Measurements from ENCODE around the gene OTOS.

Gene OTOS

DNA sequence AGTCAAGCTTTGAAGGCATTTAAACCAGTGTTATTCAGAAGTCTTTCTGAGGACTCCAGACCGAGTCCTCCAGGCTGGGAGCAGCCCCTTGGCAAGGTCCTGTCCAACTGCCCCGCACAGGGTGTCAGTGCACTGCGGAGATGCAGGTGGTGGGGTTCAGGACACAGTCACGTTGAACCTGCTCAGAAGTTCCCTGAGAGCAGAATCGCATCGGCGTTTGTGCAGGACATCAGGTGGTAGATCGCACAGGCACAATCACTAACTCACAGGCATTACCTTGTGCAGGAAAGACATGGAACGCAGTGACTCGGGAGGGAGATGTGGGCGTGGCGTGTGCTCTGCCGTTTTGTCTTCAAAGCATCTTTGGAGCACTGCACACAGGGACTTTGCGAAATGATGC is 14.7 kb downstream of the OTOS start:
- Histone ChIP-seq H3K9ac (ENCODE audit: low read depth, low read length) (no peak overlapping the region), H3K4me3 (ENCODE audit: low read length) (no peak overlapping the region), H3K27me3 (ENCODE audit: control insufficient read depth, insufficient read depth, low read length) (no peaks in the 10 kb centered on the region), H3K4me1 (ENCODE audit: control insufficient read depth, insufficient read depth, low read length) (no peaks in the 10 kb centered on the region), H3K4me2 (ENCODE audit: low read length) (no peak overlapping the region), H3K36me3 (ENCODE audit: insufficient read depth, low read length) (peaks cover 44% of the 10 kb centered on the region), H3K9me3 (replicated peaks; ENCODE audit: low read length) (no peaks in the 10 kb centered on the region)

DNA sequence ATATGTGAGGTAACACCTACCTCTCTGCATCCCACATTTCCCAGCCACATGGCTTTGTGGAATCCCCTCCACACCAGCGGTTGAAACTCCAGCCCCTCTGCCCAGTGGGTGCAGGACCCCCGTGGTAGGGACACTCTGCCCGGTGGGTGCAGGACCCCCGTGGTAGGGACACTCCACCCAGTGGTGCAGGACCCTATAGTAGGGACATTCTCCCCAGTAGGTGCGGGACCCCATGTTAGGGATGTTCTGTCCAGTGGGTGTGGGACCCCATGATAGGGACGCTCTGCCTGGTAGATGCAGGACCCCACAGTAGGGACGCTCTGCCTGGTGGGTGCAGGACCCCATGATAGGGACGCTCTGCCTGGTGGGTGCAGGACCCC is 15.8 kb downstream of the OTOS start:
- Histone ChIP-seq H3K9me3 (replicated peaks; ENCODE audit: low read length) (no peaks in the 10 kb centered on the region), H3K4me2 (ENCODE audit: low read length) (no peak overlapping the region), H3K4me1 (ENCODE audit: control insufficient read depth, insufficient read depth, low read length) (no peaks in the 10 kb centered on the region), H3K36me3 (ENCODE audit: insufficient read depth, low read length) (peaks cover 33% of the 10 kb centered on the region), H3K27me3 (ENCODE audit: control insufficient read depth, insufficient read depth, low read length) (no peaks in the 10 kb centered on the region), H3K4me3 (ENCODE audit: low read length) (no peak overlapping the region), H3K9ac (ENCODE audit: low read depth, low read length) (no peak overlapping the region)

DNA sequence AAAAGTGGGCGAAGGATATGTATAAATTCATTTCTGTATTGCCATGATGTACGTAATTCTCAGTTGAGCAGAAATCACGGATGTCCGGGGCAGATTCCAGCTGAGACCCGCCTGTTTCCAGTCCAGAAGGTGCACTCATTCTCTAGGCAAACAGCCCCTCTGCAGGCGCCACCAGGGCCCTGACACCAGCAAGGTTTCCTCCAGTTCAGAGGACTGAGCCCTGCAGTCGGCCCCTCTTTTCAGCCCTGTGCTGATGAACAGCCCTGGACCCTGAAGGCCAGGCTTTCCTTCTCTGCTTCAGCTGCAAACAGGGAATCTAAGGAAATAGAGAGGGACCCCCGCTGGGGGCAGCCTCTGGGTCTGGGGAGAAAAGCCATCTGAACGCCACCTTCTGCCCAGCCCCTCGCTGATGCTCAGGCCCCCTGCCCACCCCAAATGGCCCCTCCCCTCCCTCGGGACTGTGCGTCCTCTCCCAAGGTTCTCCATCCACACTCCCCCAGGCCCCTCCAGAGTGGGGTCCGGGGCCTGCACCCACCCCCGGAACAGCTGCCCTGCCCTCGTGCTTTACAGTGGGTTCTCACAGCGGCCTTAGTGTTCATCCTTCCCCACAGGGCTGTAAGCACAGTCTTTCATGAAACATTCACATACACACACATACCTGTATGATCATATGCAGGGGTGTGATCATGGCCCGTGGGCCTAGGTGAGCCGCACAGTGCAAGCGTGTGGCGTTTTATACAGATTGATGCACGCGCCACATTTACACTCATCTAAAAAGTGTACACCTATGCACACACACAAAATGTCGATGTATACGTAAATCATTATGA is 16.4 kb downstream of the OTOS start:
- no peak overlapping the region for H3K9ac ChIP-seq (ENCODE audit: low read depth, low read length)
- H3K9me3 ChIP-seq (replicated peaks; ENCODE audit: low read length), result no peaks in the 10 kb centered on the region
- no peaks in the 10 kb centered on the region for H3K4me1 ChIP-seq (ENCODE audit: control insufficient read depth, insufficient read depth, low read length)
- peaks cover 27% of the 10 kb centered on the region for H3K36me3 ChIP-seq (ENCODE audit: insufficient read depth, low read length)
- H3K4me2 ChIP-seq (ENCODE audit: low read length), result no peak overlapping the region
- H3K4me3 ChIP-seq (ENCODE audit: low read length), result no peak overlapping the region
- H3K27me3 ChIP-seq (ENCODE audit: control insufficient read depth, insufficient read depth, low read length), result no peaks in the 10 kb centered on the region

DNA sequence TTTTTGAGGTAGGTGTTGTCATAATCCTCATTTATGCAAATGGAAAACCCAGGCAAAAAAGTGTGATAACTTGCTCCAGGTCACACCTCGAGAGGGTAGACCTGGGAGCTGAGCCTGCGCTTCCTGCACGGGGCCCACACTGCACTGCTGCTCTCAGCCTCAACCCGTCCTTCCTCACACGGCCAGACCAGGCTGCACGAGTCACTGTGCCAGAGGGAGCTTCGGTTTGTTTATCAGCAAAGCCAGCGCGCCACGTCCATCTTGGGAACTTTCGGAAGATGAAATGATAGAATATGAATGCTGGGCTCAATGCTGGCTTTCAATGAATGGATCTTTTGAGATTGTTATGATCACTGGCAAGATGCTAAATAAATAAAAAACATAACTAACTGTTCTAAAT is 18.8 kb downstream of the OTOS start:
- H3K4me3 ChIP-seq (ENCODE audit: low read length), result no peak overlapping the region
- no peak overlapping the region for H3K9ac ChIP-seq (ENCODE audit: low read depth, low read length)
- H3K4me1 ChIP-seq (ENCODE audit: control insufficient read depth, insufficient read depth, low read length), result no peaks in the 10 kb centered on the region
- H3K4me2 ChIP-seq (ENCODE audit: low read length), result no peak overlapping the region
- no peaks in the 10 kb centered on the region for H3K9me3 ChIP-seq (replicated peaks; ENCODE audit: low read length)
- peaks cover under 1% of the 10 kb centered on the region for H3K27me3 ChIP-seq (ENCODE audit: control insufficient read depth, insufficient read depth, low read length)
- H3K36me3 ChIP-seq (ENCODE audit: insufficient read depth, low read length), result peaks cover 9% of the 10 kb centered on the region

DNA sequence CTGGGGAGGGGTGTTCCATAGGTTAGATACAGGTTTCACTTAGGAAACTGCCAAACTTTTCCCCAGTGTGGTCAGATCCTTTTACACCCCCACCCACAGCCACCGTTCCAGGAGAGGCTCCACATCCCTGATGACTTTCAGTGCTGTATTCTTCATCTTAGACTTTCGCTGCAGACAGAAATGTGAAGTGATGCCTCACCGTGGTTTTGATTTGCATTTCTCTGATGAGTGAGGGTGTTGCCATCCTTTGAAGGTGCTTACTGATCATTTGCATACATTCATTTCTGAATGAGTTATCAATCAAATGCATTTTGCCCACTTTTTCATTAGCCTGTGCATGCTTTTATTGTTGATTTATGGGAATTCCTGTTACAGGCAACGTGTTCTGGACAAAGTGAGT is 19.3 kb downstream of the OTOS start:
- H3K4me1 ChIP-seq (ENCODE audit: control insufficient read depth, insufficient read depth, low read length), result no peaks in the 10 kb centered on the region
- no peak overlapping the region for H3K9ac ChIP-seq (ENCODE audit: low read depth, low read length)
- no peak overlapping the region for H3K4me2 ChIP-seq (ENCODE audit: low read length)
- peaks cover 2% of the 10 kb centered on the region for H3K27me3 ChIP-seq (ENCODE audit: control insufficient read depth, insufficient read depth, low read length)
- no peaks in the 10 kb centered on the region for H3K9me3 ChIP-seq (replicated peaks; ENCODE audit: low read length)
- peaks cover 4% of the 10 kb centered on the region for H3K36me3 ChIP-seq (ENCODE audit: insufficient read depth, low read length)
- H3K4me3 ChIP-seq (ENCODE audit: low read length), result no peak overlapping the region

DNA sequence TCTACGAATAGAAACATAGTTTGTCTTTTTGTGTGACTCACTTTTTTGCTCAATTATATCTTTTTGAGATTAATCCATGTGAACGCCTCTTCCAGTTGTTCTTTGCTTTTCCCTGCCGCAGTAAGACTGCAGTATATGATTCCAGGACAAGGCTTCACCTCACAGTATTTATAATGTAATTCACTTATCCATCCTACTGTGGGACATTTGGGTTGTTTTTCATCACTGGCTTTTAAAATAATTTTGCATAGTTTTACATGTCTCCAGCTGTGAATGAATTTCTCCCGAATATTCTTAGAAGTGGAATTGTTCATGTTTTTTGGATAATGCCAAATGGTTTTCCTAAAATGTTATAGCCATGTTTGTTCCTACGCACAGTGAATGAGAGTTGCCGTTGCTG is 26.2 kb downstream of the OTOS start:
- H3K27me3 ChIP-seq (ENCODE audit: control insufficient read depth, insufficient read depth, low read length), result peaks cover 30% of the 10 kb centered on the region

DNA sequence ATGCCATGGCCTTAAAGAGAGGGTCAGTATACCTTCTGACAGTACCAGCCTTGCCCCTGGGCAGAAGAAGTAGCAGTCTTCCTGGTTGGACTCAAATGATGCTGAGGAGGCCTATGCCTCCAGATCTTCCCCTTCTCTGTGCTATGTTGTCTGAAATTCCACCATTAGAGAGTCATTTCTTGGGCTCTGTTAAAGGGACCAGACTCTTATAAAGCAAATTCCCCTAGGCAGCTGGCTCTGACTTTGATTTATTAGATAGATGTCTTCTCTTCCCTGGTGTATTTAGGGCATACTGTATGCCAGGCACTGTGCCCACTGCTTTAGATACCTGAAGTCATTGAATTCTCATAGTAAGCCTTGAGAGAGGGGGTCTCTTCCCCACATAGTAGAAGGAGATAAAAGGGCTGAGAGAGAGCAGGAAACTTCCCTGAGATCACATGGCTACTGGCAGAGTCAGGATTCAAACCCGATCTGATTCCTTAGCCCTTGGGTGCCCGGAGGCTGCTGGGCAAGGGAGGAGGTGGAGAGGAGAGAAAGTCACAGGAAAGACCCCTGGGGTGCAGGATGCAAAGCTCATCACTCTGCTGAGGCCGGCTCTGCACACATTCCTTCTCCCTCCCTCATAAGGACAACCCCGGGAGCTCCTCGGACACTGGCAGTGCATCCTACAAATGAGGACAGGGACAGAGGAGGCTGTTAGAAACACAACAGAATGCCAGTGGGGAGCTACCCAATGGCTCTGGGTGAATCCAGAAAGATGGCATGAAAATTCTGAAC is 27.4 kb downstream of the OTOS start:
- Histone ChIP-seq H3K4me2 (ENCODE audit: low read length) (no peak overlapping the region), H3K4me3 (ENCODE audit: low read length) (no peak overlapping the region)

More for the DNA sequence above, 26.2 kb downstream of the OTOS start:
- Histone ChIP-seq H3K36me3 (ENCODE audit: insufficient read depth, low read length) (no peaks in the 10 kb centered on the region), H3K4me2 (ENCODE audit: low read length) (no peak overlapping the region), H3K9ac (ENCODE audit: low read depth, low read length) (no peak overlapping the region), H3K9me3 (replicated peaks; ENCODE audit: low read length) (no peaks in the 10 kb centered on the region), H3K4me1 (ENCODE audit: control insufficient read depth, insufficient read depth, low read length) (no peaks in the 10 kb centered on the region), H3K4me3 (ENCODE audit: low read length) (no peak overlapping the region)

DNA sequence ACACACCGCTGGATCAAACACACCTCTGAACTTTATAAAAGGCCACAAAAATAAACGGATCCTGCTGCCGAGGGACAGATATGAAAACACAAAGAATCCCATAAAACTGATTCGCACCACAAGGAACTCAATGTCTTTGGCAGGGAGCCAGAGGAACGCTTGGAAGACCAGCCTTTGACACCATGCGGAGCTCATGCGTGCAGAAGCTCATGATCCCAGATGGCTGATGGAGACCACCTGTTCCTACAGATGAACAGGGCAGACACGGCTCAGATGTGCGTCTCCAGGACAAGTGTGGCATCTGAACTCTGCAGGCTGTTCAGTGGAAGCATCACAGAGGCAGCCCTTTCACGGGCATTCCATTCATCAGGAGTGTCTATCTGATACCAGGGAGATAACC is 29.2 kb downstream of the OTOS start:
- Histone ChIP-seq H3K4me2 (ENCODE audit: low read length) (no peak overlapping the region), H3K27me3 (ENCODE audit: control insufficient read depth, insufficient read depth, low read length) (peaks cover 31% of the 10 kb centered on the region), H3K4me3 (ENCODE audit: low read length) (no peak overlapping the region), H3K36me3 (ENCODE audit: insufficient read depth, low read length) (no peaks in the 10 kb centered on the region), H3K4me1 (ENCODE audit: control insufficient read depth, insufficient read depth, low read length) (no peaks in the 10 kb centered on the region), H3K9ac (ENCODE audit: low read depth, low read length) (no peak overlapping the region), H3K9me3 (replicated peaks; ENCODE audit: low read length) (no peaks in the 10 kb centered on the region)

More for the DNA sequence above, 27.4 kb downstream of the OTOS start:
- no peak overlapping the region for H3K9ac ChIP-seq (ENCODE audit: low read depth, low read length)
- H3K36me3 ChIP-seq (ENCODE audit: insufficient read depth, low read length), result no peaks in the 10 kb centered on the region
- H3K27me3 ChIP-seq (ENCODE audit: control insufficient read depth, insufficient read depth, low read length), result peaks cover 30% of the 10 kb centered on the region
- no peaks in the 10 kb centered on the region for H3K4me1 ChIP-seq (ENCODE audit: control insufficient read depth, insufficient read depth, low read length)
- no peaks in the 10 kb centered on the region for H3K9me3 ChIP-seq (replicated peaks; ENCODE audit: low read length)

DNA sequence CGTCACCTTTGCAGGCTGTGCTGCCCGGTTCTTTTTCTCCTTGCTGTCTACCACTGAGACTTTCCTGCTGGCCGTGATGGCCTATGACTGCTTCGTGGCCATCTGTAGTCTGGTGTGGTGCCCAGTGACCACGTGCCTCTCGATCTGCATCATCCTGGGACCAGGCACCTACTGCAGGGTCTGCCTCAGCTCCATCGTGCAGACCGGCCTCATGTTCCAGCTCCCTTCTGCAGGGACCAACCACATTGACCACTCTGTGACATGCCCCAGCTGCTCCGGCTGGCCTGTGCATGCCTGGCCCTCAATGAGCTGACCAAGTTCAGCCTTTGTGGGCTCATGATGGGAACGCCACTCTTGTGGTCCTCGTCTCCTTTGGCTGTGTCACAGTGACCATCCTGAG is 31.1 kb downstream of the OTOS start:
- Histone ChIP-seq H3K4me2 (ENCODE audit: low read length) (no peak overlapping the region), H3K9me3 (replicated peaks; ENCODE audit: low read length) (no peaks in the 10 kb centered on the region), H3K4me3 (ENCODE audit: low read length) (no peak overlapping the region), H3K9ac (ENCODE audit: low read depth, low read length) (no peak overlapping the region), H3K36me3 (ENCODE audit: insufficient read depth, low read length) (no peaks in the 10 kb centered on the region), H3K4me1 (ENCODE audit: control insufficient read depth, insufficient read depth, low read length) (no peaks in the 10 kb centered on the region), H3K27me3 (ENCODE audit: control insufficient read depth, insufficient read depth, low read length) (peaks cover 26% of the 10 kb centered on the region)

DNA sequence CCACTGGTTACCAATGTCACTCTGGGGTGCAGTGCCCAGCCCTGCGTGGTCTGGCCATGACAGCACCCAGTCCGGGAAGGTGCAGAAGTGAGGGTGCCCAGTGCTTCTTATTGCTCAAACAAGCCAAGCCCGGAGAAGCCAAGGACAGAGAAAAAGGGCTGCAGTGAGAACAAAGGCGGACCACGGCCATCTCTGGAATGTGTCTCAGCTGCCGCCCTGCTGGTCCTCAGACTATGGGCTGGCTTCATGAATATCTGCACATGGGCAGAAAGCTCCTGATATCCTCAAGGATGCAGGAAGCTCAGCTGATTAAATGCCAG is 33.0 kb downstream of the OTOS start:
- H3K27me3 ChIP-seq (ENCODE audit: control insufficient read depth, insufficient read depth, low read length), result peaks cover 14% of the 10 kb centered on the region
- no peaks in the 10 kb centered on the region for H3K36me3 ChIP-seq (ENCODE audit: insufficient read depth, low read length)
- no peak overlapping the region for H3K9ac ChIP-seq (ENCODE audit: low read depth, low read length)
- no peak overlapping the region for H3K4me2 ChIP-seq (ENCODE audit: low read length)
- H3K9me3 ChIP-seq (replicated peaks; ENCODE audit: low read length), result no peaks in the 10 kb centered on the region
- H3K4me1 ChIP-seq (ENCODE audit: control insufficient read depth, insufficient read depth, low read length), result no peaks in the 10 kb centered on the region
- H3K4me3 ChIP-seq (ENCODE audit: low read length), result no peak overlapping the region

DNA sequence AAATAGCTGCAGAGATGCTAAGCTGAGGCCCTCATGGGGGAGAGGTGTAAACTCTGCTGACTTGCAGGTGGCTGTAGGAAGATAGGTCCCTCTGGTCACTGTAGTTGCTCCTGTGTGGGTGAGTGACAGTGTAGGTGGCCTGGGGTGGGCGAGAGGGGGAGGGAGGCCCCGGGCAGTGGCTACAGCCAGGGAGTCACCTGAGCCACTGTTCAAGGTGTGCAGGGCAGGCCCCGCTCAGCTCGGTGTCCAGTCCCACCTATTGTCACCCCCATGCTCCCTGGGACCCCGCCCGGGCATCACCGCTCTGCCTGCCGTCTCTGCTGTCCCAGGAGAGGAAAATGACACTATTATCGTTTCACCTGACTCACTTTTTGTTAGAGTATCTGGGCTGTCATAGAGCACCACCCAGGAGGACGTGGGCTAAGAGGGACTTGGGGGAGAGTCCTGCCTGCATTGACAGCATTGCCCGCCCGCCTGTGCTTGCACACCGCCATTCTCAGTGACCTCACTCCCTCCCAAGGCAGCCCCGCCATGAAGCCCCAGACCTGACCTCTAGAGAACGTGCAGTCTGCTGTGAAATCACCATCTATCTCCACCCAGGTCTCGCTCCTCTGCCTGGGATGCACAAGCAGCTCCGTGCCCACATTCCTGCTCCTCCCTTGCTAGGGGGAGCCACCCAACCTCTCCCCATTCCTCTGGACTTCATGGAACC is 33.5 kb downstream of the OTOS start:
- Histone ChIP-seq H3K4me2 (ENCODE audit: low read length) (no peak overlapping the region), H3K9me3 (replicated peaks; ENCODE audit: low read length) (no peaks in the 10 kb centered on the region), H3K36me3 (ENCODE audit: insufficient read depth, low read length) (no peaks in the 10 kb centered on the region), H3K4me3 (ENCODE audit: low read length) (no peak overlapping the region), H3K4me1 (ENCODE audit: control insufficient read depth, insufficient read depth, low read length) (no peaks in the 10 kb centered on the region), H3K27me3 (ENCODE audit: control insufficient read depth, insufficient read depth, low read length) (peaks cover 12% of the 10 kb centered on the region), H3K9ac (ENCODE audit: low read depth, low read length) (no peak overlapping the region)
